ENCODE data around the gene SSTR1.

GRCh38 chr14:38252066-38252710 lies 44.5 kb downstream of the SSTR1 start:
- no peak for TF ChIP-seq CTCF (IDR thresholded peaks at IDR 0.05)
- TF ChIP-seq POLR2A (IDR thresholded peaks at IDR 0.05): no peak

All from Peyer's patch (tissue), 4 donors.